NCI-H226 (cell line): ENCODE results near the gene CATSPER3.

Experiments
- DNase-seq: peaks from one replicate; pipeline ENCODE4 v3.0.0-alpha.2; 2015

The CATSPER3 gene

GRCh38 chr5:134967607-134968006, at the start of gene CATSPER3:
Gene CATSPER3, plus strand, starts transcription at chr5:134967907. Its CDS starts 85 bp downstream, at chr5:134967992.
- DNase-seq, result no peak

- no peak for DNase-seq
These were observed 48.8 kb upstream of the CATSPER3 start for GRCh38 chr5:134918861-134919260.

- DNase-seq, result no peak
These were observed 46.7 kb upstream of the CATSPER3 start for GRCh38 chr5:134920848-134921575.

- DNase-seq, result no peak
These were observed 35.2 kb upstream of the CATSPER3 start for GRCh38 chr5:134932508-134932907.

GRCh38 chr5:134934202-134934601, 33.5 kb upstream of the CATSPER3 start:
- DNase-seq, result no peak

- DNase-seq, result no peak
These were observed 31.8 kb upstream of the CATSPER3 start for GRCh38 chr5:134935711-134936602.

GRCh38 chr5:134937526-134937925, 30.2 kb upstream of the CATSPER3 start:
- DNase-seq, result no peak

GRCh38 chr5:134938030-134938429, 29.7 kb upstream of the CATSPER3 start:
- DNase-seq, result no peak

- no peak for DNase-seq
These were observed 28.2 kb upstream of the CATSPER3 start for GRCh38 chr5:134939500-134939899.

- no peak for DNase-seq
These were observed 24.2 kb upstream of the CATSPER3 start for GRCh38 chr5:134943547-134943946.

GRCh38 chr5:134944630-134945029, 23.1 kb upstream of the CATSPER3 start:
- DNase-seq, result no peak

GRCh38 chr5:134945041-134945440, 22.7 kb upstream of the CATSPER3 start:
- DNase-seq, result no peak

GRCh38 chr5:134948911-134949310, 18.8 kb upstream of the CATSPER3 start:
- DNase-seq, result peak; percentile 33

- DNase-seq, result no peak
These were observed 18.4 kb upstream of the CATSPER3 start for GRCh38 chr5:134949316-134949715.

GRCh38 chr5:134957920-134958608, 9.6 kb upstream of the CATSPER3 start:
- no peak for DNase-seq

GRCh38 chr5:134958755-134959154, 9.0 kb upstream of the CATSPER3 start:
- DNase-seq, result no peak

GRCh38 chr5:134963098-134963497, 4.6 kb upstream of the CATSPER3 start:
- no peak for DNase-seq

- DNase-seq, result no peak
These were observed 3.1 kb upstream of the CATSPER3 start for GRCh38 chr5:134964359-134965270.

GRCh38 chr5:134965271-134965825, 2.4 kb upstream of the CATSPER3 start:
- no peak for DNase-seq

- DNase-seq, result no peak
These were observed 348 bp downstream of the CATSPER3 start for GRCh38 chr5:134968055-134968454.

- DNase-seq, result no peak
These were observed 1.5 kb downstream of the CATSPER3 start for GRCh38 chr5:134969166-134969565.
